ENCODE results near the gene UGT1A5. TPM values are rescaled to one million over a fixed set of nuclear protein-coding genes. Genes with fewer than 3 reads are reported as not detected.

UGT1A5 gene
- total and polyA plus RNA-seq, 2 of the 13 experiments (the other 11 are each of a cell fraction or from before 2014, with no cell fraction given) = not detected

DNA sequence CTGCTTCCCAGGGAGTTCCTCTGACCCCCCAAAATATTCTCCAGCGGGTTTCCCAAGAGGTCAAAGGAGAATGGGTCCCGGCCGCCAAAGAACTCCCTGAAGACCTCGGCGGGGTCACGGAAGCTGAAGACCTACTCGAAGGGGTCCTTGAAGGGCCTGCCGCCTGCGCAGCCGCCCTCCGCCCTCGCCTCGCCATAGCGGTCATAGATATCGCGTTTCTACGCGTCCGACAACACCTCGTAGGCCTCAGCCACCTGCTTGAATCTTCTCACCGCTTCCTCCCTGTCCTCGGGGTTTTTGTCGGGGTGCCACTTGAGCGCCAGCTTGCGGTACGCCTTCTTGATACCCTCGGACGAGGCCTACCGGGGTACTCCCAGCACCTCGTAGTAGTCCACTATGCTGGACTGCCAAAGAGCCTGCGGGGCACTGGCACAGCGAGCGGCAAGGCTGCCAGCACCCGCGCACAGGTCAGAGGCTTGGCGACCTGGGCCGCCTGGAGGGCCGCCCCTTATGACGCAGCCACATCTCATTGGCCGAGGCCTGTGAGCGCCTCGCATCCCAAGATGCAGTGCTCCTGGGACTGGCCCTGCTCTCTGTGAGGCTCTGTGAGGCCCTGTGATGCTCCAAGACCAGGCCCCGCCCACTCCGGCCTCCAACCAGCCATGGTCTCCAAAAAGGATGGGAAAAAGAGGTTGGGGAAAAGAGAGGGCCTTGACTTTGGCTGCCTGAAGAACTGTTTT is 42.3 kb downstream of the UGT1A5 start:
- Histone ChIP-seq H3K27ac (ENCODE audit: extremely low read length, insufficient read depth, low read length) (no peak overlapping the region), H3K27me3 (ENCODE audit: control insufficient read depth in 1 of 2, insufficient read depth in 2 of 2, low read length in 2 of 2) (peaks cover 7 to 78% of the 10 kb centered on the region in 2 experiments; a peak in 4 of 5 replicates), H3K4me3 (replicated peaks in 1 of 3; ENCODE audit: insufficient read depth in 1 of 3, low read depth in 2 of 3, low read length in 3 of 3) (no peak overlapping the region), H3K4me2 (ENCODE audit: low read depth, low read length) (no peak overlapping the region), H3K9ac (ENCODE audit: insufficient read depth, low read depth, low read length) (no peak overlapping the region), H2AFZ (ENCODE audit: low read length) (no peak overlapping the region), H4K20me1 (ENCODE audit: insufficient read depth, low read length) (no peaks in the 10 kb centered on the region), H3K9me3 (ENCODE audit: low read length) (peaks cover 23% of the 10 kb centered on the region), H3K79me2 (ENCODE audit: insufficient read depth, low read length) (no peaks in the 10 kb centered on the region), H3K36me3 (replicated peaks in 1 of 2; ENCODE audit: control insufficient read depth in 1 of 2, insufficient read depth in 2 of 2, low read length in 2 of 2) (no peaks in the 10 kb centered on the region), H3K4me1 (ENCODE audit: insufficient read depth, low read length) (peaks cover 41% of the 10 kb centered on the region)
- TF ChIP-seq, protein P1, sequence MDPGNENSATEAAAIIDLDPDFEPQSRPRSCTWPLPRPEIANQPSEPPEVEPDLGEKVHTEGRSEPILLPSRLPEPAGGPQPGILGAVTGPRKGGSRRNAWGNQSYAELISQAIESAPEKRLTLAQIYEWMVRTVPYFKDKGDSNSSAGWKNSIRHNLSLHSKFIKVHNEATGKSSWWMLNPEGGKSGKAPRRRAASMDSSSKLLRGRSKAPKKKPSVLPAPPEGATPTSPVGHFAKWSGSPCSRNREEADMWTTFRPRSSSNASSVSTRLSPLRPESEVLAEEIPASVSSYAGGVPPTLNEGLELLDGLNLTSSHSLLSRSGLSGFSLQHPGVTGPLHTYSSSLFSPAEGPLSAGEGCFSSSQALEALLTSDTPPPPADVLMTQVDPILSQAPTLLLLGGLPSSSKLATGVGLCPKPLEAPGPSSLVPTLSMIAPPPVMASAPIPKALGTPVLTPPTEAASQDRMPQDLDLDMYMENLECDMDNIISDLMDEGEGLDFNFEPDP (CRISPR knock-in tag; conservative IDR thresholded peaks at IDR 0.05) = no peak
- TF ChIP-seq, protein P2, sequence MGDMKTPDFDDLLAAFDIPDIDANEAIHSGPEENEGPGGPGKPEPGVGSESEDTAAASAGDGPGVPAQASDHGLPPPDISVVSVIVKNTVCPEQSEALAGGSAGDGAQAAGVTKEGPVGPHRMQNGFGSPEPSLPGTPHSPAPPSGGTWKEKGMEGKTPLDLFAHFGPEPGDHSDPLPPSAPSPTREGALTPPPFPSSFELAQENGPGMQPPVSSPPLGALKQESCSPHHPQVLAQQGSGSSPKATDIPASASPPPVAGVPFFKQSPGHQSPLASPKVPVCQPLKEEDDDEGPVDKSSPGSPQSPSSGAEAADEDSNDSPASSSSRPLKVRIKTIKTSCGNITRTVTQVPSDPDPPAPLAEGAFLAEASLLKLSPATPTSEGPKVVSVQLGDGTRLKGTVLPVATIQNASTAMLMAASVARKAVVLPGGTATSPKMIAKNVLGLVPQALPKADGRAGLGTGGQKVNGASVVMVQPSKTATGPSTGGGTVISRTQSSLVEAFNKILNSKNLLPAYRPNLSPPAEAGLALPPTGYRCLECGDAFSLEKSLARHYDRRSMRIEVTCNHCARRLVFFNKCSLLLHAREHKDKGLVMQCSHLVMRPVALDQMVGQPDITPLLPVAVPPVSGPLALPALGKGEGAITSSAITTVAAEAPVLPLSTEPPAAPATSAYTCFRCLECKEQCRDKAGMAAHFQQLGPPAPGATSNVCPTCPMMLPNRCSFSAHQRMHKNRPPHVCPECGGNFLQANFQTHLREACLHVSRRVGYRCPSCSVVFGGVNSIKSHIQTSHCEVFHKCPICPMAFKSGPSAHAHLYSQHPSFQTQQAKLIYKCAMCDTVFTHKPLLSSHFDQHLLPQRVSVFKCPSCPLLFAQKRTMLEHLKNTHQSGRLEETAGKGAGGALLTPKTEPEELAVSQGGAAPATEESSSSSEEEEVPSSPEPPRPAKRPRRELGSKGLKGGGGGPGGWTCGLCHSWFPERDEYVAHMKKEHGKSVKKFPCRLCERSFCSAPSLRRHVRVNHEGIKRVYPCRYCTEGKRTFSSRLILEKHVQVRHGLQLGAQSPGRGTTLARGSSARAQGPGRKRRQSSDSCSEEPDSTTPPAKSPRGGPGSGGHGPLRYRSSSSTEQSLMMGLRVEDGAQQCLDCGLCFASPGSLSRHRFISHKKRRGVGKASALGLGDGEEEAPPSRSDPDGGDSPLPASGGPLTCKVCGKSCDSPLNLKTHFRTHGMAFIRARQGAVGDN (CRISPR knock-in tag; IDR thresholded peaks at IDR 0.05) = 0 out of 2 replicates have a peak, but pooled peaks have one; percentile 23
- TF ChIP-seq SP1 (IDR thresholded peaks at IDR 0.05) = no peak
- no peak for TF ChIP-seq SP1 (CRISPR knock-in tag; IDR thresholded peaks at IDR 0.05)
- ATAC-seq (no peak), FAIRE-seq (no peak), DNase-seq (ENCODE audit: low spot score) (no peak)
- 96% methylated on average over 38 of the region's 44 CpGs for WGBS (ENCODE audit: low lambda C conversion rate)
- intact Hi-C loops (cut with micrococcal nuclease; ENCODE audit: unreplicated experiment) = no loop called here
- in situ Hi-C loops (cut with HindIII; ENCODE audit: extremely low pct_ligation_motif_present, low pct_unique_long_range_greater_than_20kb) = no loop called here
- no TSS peak for BruUV-seq (replicated peaks)
- CTCF ChIA-PET (ENCODE audit: low intra/inter-chr PET ratio, low total read pairs) = no interaction called here
- POLR2A ChIA-PET = no interaction called here

All from HepG2 (cell line).